HS-5 (cell line): ENCODE results near the gene MAEL.
A peak's percentile ranks its signal among the peaks of the same experiment; 100 is the strongest.

ENCODE experiments used
- DNase-seq: peaks from one replicate; pipeline ENCODE4 v3.0.0-alpha.2; 2012; ENCODE audit warnings: low read depth

The MAEL gene

GRCh38 chr1:166988974-166989515 is at the start of gene MAEL:
Gene MAEL (plus strand): TSS chr1:166989280. CDS start chr1:166989353, 73 bp downstream.
- DNase-seq = no peak

- DNase-seq = no peak
Observed at GRCh38 chr1:166939741-166940375, 49.2 kb upstream of the MAEL start.

GRCh38 chr1:166944186-166944967 is 44.7 kb upstream of the MAEL start:
- DNase-seq = no peak

GRCh38 chr1:166947398-166948043 is 41.6 kb upstream of the MAEL start:
- DNase-seq = no peak

- DNase-seq = no peak
Observed at GRCh38 chr1:166948856-166949350, 40.2 kb upstream of the MAEL start.

- no peak for DNase-seq
Observed at GRCh38 chr1:166950156-166950555, 38.9 kb upstream of the MAEL start.

- DNase-seq = no peak
Observed at GRCh38 chr1:166951050-166951449, 38.0 kb upstream of the MAEL start.

- DNase-seq = peak; percentile 53
Observed at GRCh38 chr1:166952002-166952746, 36.9 kb upstream of the MAEL start.

- DNase-seq = no peak
Observed at GRCh38 chr1:166953491-166953890, 35.6 kb upstream of the MAEL start.

GRCh38 chr1:166956057-166956850 is 32.8 kb upstream of the MAEL start:
- no peak for DNase-seq

GRCh38 chr1:166956872-166957271 is 32.2 kb upstream of the MAEL start:
- DNase-seq = no peak

- DNase-seq = no peak
Observed at GRCh38 chr1:166960858-166961474, 28.1 kb upstream of the MAEL start.

- no peak for DNase-seq
Observed at GRCh38 chr1:166969074-166969677, 19.9 kb upstream of the MAEL start.

GRCh38 chr1:166971252-166971651 is 17.8 kb upstream of the MAEL start:
- no peak for DNase-seq

GRCh38 chr1:166972193-166972592 is 16.9 kb upstream of the MAEL start:
- no peak for DNase-seq

- DNase-seq = no peak
Observed at GRCh38 chr1:166972826-166973225, 16.3 kb upstream of the MAEL start.

GRCh38 chr1:166974647-166975345 is 14.3 kb upstream of the MAEL start:
- no peak for DNase-seq

- DNase-seq = no peak
Observed at GRCh38 chr1:166975361-166976129, 13.5 kb upstream of the MAEL start, which contains the start of gene ILDR2. Gene ILDR2 (minus strand): TSS chr1:166975540. CDS start chr1:166975268, 272 bp downstream.

- DNase-seq = no peak
Observed at GRCh38 chr1:166977951-166978350, 11.1 kb upstream of the MAEL start.
